ENCODE results near the gene VTI1A. TPM values are rescaled to one million over a fixed set of nuclear protein-coding genes. Genes with fewer than 3 reads are reported as not detected.
A peak's percentile ranks its signal among the peaks of the same experiment; 100 is the strongest.

VTI1A gene
- total RNA-seq, 3 donors from 2014 or later, result 36.2 to 55.9 (median 44.4) TPM

GRCh38 chr10:112628951-112629609 is 182.1 kb downstream of the VTI1A start:
- TF ChIP-seq CTCF (IDR thresholded peaks at IDR 0.05), result no peak
- intact Hi-C loops (cut with DNase I, micrococcal nuclease), result no loop called here
- no peak overlapping the region for H3K4me3 ChIP-seq
- peaks cover 6% of the 10 kb centered on the region for H3K4me1 ChIP-seq (ENCODE audit: low read depth)
- H3K36me3 ChIP-seq (ENCODE audit: low read depth), result no peaks in the 10 kb centered on the region
- no peaks in the 10 kb centered on the region for H3K9me3 ChIP-seq
- DNase-seq (no peak), ATAC-seq (no peak)

GRCh38 chr10:112631501-112632400 is 184.7 kb downstream of the VTI1A start:
- TF ChIP-seq CTCF (IDR thresholded peaks at IDR 0.05), result no peak
- Histone ChIP-seq H3K9me3 (no peaks in the 10 kb centered on the region), H3K4me1 (ENCODE audit: low read depth) (peaks cover 10% of the 10 kb centered on the region), H3K36me3 (ENCODE audit: low read depth) (no peaks in the 10 kb centered on the region), H3K4me3 (no peak overlapping the region)
- ATAC-seq, result peak; percentile 86
- intact Hi-C loops (cut with DNase I, micrococcal nuclease), result no loop called here
- DNase-seq, result no peak

- Histone ChIP-seq H3K36me3 (ENCODE audit: low read depth) (no peaks in the 10 kb centered on the region), H3K4me3 (no peak overlapping the region), H3K4me1 (ENCODE audit: low read depth) (peaks cover 19% of the 10 kb centered on the region), H3K9me3 (no peaks in the 10 kb centered on the region)
- ATAC-seq, result no peak
- no peak for DNase-seq
- no peak for TF ChIP-seq CTCF (IDR thresholded peaks at IDR 0.05)
- intact Hi-C loops (cut with DNase I, micrococcal nuclease), result no loop called here
Measured at GRCh38 chr10:112634096-112634830, 187.2 kb downstream of the VTI1A start.

- Histone ChIP-seq H3K4me1 (ENCODE audit: low read depth) (peaks cover 13% of the 10 kb centered on the region), H3K36me3 (ENCODE audit: low read depth) (no peaks in the 10 kb centered on the region), H3K9me3 (no peaks in the 10 kb centered on the region), H3K4me3 (no peak overlapping the region)
- intact Hi-C loops (cut with DNase I, micrococcal nuclease), result no loop called here
- DNase-seq (no peak), ATAC-seq (no peak)
- no peak for TF ChIP-seq CTCF (IDR thresholded peaks at IDR 0.05)
Measured at GRCh38 chr10:112637901-112638300, 190.9 kb downstream of the VTI1A start.

- no peak overlapping the region for H3K4me3 ChIP-seq
- no peaks in the 10 kb centered on the region for H3K36me3 ChIP-seq (ENCODE audit: low read depth)
- peaks cover 13% of the 10 kb centered on the region for H3K4me1 ChIP-seq (ENCODE audit: low read depth)
- intact Hi-C loops (cut with DNase I, micrococcal nuclease), result no loop called here
- DNase-seq (no peak), ATAC-seq (no peak)
- H3K9me3 ChIP-seq, result no peaks in the 10 kb centered on the region
- TF ChIP-seq CTCF (IDR thresholded peaks at IDR 0.05), result no peak
Measured at GRCh38 chr10:112639298-112639697, 192.3 kb downstream of the VTI1A start.
